ENCODE data around the gene USF2.
A peak's percentile ranks its signal among the peaks of the same experiment; 100 is the strongest.
"Not testable (repeated sequence)": the region's sequence is repeated elsewhere in the genome, so short reads cannot be mapped to it uniquely, and the experiment has no call there.

Gene USF2, protein sequence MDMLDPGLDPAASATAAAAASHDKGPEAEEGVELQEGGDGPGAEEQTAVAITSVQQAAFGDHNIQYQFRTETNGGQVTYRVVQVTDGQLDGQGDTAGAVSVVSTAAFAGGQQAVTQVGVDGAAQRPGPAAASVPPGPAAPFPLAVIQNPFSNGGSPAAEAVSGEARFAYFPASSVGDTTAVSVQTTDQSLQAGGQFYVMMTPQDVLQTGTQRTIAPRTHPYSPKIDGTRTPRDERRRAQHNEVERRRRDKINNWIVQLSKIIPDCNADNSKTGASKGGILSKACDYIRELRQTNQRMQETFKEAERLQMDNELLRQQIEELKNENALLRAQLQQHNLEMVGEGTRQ

DNA sequence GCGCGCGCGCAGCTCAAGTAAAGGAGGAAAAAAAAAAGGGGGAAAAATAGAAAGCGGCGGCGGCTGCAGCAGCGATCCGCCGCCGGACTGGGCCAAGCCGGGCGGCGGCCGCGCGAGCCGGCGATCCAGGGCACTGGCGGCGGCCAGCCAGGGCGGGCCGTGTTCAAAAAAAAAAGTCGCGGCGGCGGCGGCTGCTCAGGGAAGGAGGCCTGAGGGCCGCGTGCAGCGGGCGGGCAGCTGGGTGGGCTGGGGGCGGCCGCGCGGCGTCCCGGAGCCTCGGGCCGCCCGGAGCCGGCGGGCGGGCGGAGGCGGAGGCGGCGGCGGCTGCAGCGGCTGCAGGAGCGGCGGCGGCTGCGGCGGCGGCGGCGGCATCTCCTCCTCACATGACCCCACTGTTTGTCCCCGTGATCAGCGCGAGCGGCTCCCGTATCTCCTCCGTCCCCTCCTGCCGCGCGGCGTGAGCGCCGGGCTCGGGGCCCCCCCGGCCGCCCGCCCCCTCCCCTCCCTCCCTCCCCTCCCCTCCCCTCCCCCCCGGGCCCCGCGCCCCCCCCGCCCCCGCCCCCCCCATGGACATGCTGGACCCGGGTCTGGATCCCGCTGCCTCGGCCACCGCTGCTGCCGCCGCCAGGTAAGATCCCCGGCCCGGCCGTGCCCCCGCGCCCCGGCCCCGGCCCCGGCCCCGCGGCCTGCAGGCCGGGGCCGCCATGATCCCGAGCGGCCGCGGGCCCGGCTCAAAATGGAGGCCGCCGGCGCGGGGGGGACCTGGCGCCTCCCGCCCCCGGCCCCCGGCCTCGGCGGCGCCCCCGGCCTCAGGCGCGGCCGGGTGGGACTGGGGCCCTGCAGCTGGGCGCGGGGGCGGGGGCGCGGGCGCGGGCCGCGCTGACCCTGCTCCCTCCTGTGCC, at the start of gene USF2:
USF2 (plus strand) TSS at position 427 of the 902 bp plus-strand sequence; CDS start at position 567, 140 bp downstream.
- peak; percentile 67 to 79 for DNase-seq

DNA sequence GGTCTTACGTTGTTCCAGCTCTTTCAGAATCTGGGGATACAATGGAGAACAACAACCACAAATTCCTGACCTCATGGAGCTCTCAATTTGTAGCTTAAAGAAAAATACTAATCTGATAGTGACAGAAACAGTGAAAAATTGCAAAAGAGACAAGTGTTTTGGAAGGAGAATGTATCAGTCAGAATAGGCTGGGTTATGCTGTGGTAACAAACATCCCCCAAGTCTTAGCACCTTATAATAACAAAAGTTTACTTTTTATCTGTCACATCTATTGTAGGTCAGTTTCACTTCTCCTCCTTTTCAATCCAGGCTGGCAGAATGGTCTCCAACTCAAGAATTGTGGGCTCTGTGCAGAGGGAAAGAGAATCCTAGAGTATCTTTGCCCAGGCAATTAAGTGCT, 49.8 kb upstream of the USF2 start:
- DNase-seq = no peak

DNA sequence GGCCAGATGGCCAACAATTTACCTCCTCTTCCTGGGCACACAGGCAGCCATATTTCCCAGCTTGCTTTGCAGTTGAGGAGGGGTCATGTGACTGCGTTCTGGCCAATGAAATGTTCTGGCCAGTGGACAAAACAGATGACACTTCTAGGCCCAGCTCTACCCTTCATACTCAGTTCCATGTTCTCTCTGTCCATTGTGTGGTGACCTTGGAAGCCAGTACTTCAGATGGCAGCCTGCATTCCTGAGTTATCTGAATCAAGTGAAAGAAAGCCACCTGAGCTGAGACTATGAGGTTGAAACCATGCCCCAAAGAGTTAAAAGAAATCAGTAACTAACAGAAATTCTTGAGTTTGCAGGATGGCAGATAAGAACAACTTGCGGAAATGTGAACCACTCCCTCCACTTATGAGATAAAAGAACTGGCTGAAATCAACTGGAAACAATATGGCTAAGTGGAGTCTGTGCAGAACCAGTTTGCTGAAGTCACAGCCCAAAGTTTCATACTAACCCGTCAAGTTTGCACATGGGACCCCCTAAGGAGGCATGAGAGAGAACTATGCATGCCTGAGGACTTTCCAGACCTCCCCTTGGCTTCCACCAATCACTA, 48.3 kb upstream of the USF2 start:
- DNase-seq = peak in 1 of 2 experiments; percentile 11

DNA sequence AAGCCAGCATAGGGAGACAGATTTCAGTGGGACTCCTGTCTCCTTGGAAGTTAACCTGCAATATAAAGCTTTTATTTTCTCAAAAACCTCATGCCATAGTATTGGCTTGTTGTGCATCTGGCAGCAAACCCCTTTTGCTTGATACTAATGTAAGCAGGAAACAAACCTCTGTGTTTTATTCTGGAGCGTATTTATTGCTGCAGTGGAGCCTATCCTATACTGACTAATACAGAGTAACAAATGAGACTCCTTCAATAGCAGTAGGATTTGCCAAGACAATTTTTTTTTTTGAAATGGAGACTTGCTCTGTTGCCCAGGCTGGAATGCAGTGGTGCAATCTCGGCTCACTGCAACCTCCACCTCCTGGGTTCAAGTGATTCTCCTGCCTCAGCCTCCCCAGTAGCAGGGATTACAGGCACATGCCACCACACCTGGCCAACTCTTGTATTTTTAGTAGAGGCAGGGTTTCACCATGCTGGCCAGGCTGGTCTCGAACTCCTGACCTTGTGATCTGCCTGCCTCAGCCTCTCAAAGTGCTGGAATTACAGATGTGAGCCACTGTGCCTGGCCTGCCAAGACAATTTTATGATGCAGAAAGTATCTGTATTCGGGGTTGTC, 47.7 kb upstream of the USF2 start:
- DNase-seq = peak in 1 of 2 experiments; percentile 8

DNA sequence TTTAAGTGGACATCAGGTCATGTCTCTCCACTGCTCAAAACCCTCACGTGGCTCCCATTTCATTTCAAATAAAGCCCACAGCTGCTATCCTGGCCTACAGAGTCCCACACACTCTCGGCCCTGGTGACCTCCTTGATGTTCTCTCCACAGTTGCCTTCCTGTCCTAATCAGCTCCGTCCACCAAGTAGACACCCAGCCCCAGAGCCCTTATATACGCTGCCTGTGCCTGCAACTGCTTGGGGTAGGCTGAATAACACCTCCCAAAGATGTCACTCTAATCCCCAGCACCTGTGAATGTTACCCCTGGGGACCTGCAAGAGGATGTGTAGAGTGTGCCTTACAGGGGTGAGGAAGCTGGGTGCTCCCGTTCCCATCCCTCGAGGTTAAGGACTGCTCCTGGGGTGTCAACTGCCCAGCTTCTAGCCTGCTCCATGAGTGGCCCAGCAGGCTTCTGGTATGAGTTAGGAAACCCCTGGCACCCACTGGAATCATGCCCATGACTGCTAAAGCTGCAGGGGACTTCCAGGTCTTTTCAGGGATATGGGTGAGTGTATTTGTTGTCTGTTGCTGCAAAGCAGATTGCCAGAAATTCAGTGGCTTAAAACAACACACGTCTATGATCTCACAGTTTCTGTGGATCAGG, 46.3 kb upstream of the USF2 start:
- peak in 1 of 2 experiments; percentile 11 for DNase-seq

- peak; percentile 11 for DNase-seq
Measured at GRCh38 chr19:35223084-35223790, 45.5 kb upstream of the USF2 start.

DNA sequence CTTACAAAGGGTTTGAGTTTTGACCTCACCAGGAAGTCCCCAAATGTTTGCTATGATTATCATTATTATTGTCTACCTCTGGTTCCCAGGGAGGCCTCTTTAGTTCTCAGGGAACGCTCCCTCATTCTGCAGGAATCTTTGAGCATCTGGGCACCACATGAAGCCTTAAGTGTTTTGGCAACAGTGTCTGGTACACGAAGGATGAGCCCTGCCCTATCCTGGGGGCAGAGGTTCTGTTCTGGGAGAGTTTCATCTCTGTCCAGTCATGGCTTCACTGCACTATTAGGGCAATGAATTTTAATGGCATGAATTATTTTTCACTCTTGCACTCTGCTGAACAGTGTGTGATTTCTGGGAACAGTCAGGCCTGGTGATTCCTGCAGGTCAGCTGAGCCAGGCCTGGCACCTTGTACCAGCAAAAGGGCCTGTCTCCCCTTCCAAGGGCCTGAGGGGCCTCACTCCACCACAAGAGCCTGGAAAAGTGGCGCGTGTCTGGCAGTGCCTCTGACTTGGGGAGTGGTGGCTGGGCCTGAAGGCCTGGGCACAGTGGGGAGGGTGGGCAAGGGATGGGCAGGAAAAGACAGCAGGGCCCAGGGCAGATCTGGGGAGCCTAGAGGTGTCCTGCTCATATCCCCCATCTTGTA, 44.8 kb upstream of the USF2 start:
- peak in 1 of 2 experiments; percentile 14 for DNase-seq

DNA sequence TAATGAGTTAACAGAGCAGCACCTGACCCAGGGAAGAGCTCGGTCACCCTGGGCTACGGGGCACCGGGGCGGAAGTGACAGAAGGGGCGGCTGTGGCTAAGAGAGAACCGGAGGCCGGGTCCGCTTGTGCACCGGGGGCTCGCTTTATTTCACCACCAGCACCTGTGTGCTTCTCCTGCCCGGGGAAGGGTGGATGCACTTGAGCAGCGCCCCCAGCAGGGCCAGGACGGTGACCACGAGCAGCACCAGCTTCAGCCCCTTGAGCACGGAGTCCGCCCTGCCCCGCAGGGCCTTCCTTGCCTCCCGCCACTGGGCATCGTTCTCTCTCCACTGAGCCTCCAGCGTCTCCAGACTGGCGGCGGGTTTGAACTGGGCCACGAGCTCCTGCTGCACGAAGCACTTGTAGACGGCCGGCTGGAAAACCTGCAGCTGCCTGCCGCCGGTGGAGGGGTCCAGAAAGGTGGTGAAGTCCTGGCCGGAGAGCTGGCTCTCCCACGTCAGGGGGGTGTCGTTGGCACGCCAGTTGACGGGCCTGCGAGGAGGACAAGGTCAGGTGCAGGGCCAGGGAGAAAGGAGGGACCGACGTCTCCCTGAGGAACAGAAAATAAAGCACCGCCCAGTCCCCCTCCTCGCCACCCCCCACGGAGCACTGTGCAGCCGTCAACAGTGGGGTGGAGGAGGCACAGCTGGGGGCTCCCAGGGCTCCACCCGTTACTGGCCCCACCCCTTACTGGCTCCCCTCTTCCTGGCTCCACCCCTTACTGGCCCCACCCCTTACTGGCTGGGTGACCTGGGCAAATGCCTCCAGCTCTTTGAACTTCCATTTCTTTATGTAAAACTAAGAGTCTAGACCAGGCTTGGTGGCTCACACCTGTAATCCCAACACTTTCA, 43.8 kb upstream of the USF2 start:
- DNase-seq = peak; percentile 36 to 40

DNA sequence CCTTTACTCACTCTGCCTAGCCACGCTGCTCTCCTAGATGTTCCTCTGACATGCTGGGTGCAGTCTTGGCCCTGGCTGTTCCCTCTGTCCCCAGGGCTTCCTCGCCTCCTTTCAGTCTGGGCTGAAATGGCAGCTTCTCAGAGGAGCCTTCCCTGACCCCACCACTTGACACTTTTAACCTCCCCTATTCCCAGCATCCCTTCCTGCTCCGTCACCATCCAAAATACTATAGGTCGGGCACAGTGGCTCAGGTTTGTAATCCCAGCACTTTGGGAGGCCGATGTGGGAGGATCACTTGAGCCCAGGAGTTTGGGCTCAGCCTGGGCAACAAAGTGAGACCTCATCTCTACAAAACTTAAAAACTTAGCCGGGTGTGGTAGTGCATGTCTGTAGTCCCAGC, 42.8 kb upstream of the USF2 start:
- DNase-seq = peak in 1 of 2 experiments; percentile 7

DNA sequence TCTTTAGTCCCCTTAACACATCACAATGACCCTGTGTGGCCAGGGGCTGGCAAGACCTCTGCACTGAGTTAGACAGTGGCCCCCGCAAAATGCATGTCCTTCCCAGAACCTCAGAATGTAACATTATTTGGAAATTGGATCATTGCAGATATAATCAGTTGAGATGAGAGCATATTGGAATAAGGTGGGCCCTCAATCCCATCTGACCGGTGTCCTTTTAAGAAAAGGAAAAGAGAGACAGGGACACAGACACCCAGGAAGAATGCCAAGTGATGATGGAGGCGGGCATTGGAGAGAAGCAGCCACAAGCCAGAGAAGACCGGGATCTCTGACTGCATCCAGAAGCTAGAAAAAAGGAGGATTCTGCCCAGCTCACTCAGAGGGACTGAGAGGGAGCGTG, 42.0 kb upstream of the USF2 start:
- DNase-seq = peak in 1 of 2 experiments; percentile 6

GRCh38 chr19:35228177-35228930, 40.4 kb upstream of the USF2 start, which contains the start of gene FAM187B:
FAM187B (minus strand) TSS chr19:35228739; CDS start chr19:35228680, 59 bp downstream.
- DNase-seq = peak; percentile 12 to 14

GRCh38 chr19:35229601-35230000, 39.2 kb upstream of the USF2 start:
- peak in 1 of 2 experiments; percentile 3 for DNase-seq

- DNase-seq = peak; percentile 6 to 10
Measured at GRCh38 chr19:35231956-35232645, 36.7 kb upstream of the USF2 start.

GRCh38 chr19:35232912-35233311, 35.9 kb upstream of the USF2 start:
- peak in 1 of 2 experiments; percentile 7 for DNase-seq

DNA sequence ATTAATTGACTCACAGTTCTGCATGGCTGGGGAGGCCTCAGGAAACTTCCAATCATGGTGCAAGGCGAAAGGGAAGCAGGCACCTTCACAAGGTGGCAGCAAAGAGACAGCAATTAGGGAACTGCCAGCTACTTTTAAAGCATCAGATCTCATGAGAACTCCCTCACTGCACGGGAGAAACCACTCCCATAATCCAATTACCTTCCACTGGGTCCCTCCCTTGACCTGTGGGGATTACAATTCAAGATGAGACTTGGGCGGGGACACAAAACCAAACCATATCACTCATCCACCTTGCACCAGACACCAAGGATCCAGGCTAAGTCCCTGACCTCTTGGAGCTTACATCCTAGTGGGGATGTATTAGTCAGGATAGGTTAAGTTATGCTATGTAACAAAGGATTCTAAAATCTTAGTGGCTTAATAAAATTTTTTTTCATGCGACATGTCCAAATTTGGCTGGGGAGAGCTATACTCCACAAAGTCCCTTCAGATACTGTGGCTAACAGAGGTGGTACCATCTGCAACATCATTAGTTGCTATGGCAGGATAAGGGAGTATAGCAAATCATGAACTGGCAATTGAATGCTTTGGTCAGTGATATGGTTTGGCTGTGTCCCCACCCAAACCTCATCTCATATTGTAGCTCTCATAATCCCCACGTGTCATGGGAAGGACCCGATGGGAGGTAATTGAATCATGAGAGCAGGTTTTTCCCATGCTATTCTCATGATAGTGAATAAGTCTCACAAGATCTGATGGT, 31.9 kb upstream of the USF2 start:
- peak; percentile 22 to 34 for DNase-seq

- DNase-seq = not testable (repeated sequence)
Measured at GRCh38 chr19:35239597-35239996, 29.2 kb upstream of the USF2 start.

- peak in 1 of 2 experiments; percentile 14 for DNase-seq
Measured at GRCh38 chr19:35240327-35240726, 28.4 kb upstream of the USF2 start.

- DNase-seq = no peak
Measured at GRCh38 chr19:35241417-35241816, 27.3 kb upstream of the USF2 start.
